Prostate gland (tissue), 2 donors: ENCODE measurements around the gene ALOX5AP.

Source experiments
- CTCF ChIP-seq, 4 experiments: fragments of 200-600 bp in 2 of 4; fragments of 450-650 bp in 2 of 4; sonication (generic) in 2 of 4; IDR thresholded peaks; 1 replicate in 3 of 4; 2 replicates in 1 of 4; pipeline ENCODE4 v1.5.1; 2016 to 2019; ENCODE audit warnings: antibody characterized with exemption in 4 of 4, mild to moderate bottlenecking in 2 of 4, moderate library complexity in 2 of 4
- POLR2AphosphoS5 ChIP-seq: sonication (generic); formaldehyde crosslinking; IDR thresholded peaks from one replicate; pipeline ENCODE4 v1.6.1; 2017; ENCODE audit warnings: antibody characterized with exemption

DNA sequence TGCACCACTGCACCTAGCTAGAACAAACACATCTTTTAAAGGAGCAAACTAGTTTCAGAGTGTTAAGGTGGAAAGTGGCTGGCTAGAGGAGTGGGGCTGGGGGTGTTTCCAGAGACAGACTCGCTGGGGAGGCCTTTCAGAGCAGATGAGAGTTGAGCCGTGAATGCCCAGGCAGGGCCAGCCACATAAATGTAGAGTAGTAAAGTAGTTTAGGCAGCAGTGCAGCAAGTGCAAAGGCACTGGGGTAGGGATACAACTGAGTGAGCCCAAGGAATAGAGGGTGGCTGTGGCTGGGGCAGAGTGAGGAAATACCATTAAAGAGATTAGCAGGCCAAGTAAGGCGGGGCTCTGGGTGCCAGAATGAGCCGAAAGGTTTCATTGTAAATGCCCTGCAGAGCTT is 72.0 kb downstream of the ALOX5AP start:
- TF ChIP-seq POLR2AphosphoS5 (no peak), CTCF (IDR thresholded peaks at IDR 0.05) (no peak)
